PFSK-1 (cell line): ENCODE data around the gene TBPL1.

Experiments
- FOXP2 ChIP-seq: optimal IDR thresholded peaks from 2 replicates; pipeline ENCODE3; 2011; ENCODE audit warnings: borderline replicate concordance, control low read depth, inconsistent platforms; ENCODE audit not compliant: insufficient read depth; ENCODE audit errors: extremely low read length, extremely low read depth
- POLR2AphosphoS5 ChIP-seq: IDR thresholded peaks from 2 replicates; pipeline ENCODE4 v1.6.1; 2012; ENCODE audit warnings: low read depth, mild to moderate bottlenecking, control low read depth, low read length, moderate library complexity
- SIN3A ChIP-seq: IDR thresholded peaks from 2 replicates; pipeline ENCODE4 v1.6.1; 2012; ENCODE audit warnings: mild to moderate bottlenecking, low read length, moderate library complexity, borderline replicate concordance; ENCODE audit not compliant: insufficient read depth
- TAF1 ChIP-seq: IDR thresholded peaks from 2 replicates; pipeline ENCODE4 v1.6.1; 2012; ENCODE audit warnings: low read length, control low read depth, borderline replicate concordance; ENCODE audit not compliant: insufficient read depth
- TF ChIP-seq, protein P1 (sequence below), 2 experiments: IDR thresholded peaks; 2 replicates each; pipeline versions ENCODE4 v1.6.1 to v1.8.0; 2011 to 2012; ENCODE audit warnings: low read depth in 2 of 2, low read length in 2 of 2, control low read depth in 1 of 2, inconsistent platforms in 1 of 2, mild to moderate bottlenecking in 1 of 2, moderate library complexity in 1 of 2; ENCODE audit not compliant: insufficient read depth in 1 of 2

The TBPL1 gene

DNA sequence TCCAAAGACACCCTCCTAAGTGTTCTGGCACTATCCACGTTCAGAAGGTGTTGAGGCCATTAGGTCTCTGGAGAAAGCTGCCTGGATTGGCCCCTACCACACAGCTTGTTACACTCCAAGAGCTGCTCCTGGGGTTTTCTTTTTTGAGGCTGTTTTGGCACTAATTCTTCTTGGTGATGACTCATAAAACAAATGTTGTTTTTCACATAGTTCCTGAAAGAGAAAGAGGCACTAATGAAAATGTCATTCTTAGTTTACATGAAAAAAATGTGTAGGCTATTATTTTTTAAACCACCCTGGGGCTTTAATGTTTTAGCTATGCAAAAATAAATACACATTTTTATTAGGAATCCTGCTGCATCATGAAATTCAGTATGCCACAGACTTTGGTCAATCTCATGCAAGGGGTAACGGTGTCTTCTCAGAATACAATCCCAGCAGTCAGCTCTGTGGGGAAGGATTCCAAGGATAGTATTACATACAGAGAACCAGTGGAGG is 38.1 kb downstream of the TBPL1 start:
- TF ChIP-seq FOXP2 (no peak), TAF1 (no peak), SIN3A (no peak), POLR2AphosphoS5 (no peak)
- TF ChIP-seq, protein P1, sequence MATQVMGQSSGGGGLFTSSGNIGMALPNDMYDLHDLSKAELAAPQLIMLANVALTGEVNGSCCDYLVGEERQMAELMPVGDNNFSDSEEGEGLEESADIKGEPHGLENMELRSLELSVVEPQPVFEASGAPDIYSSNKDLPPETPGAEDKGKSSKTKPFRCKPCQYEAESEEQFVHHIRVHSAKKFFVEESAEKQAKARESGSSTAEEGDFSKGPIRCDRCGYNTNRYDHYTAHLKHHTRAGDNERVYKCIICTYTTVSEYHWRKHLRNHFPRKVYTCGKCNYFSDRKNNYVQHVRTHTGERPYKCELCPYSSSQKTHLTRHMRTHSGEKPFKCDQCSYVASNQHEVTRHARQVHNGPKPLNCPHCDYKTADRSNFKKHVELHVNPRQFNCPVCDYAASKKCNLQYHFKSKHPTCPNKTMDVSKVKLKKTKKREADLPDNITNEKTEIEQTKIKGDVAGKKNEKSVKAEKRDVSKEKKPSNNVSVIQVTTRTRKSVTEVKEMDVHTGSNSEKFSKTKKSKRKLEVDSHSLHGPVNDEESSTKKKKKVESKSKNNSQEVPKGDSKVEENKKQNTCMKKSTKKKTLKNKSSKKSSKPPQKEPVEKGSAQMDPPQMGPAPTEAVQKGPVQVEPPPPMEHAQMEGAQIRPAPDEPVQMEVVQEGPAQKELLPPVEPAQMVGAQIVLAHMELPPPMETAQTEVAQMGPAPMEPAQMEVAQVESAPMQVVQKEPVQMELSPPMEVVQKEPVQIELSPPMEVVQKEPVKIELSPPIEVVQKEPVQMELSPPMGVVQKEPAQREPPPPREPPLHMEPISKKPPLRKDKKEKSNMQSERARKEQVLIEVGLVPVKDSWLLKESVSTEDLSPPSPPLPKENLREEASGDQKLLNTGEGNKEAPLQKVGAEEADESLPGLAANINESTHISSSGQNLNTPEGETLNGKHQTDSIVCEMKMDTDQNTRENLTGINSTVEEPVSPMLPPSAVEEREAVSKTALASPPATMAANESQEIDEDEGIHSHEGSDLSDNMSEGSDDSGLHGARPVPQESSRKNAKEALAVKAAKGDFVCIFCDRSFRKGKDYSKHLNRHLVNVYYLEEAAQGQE (IDR thresholded peaks at IDR 0.05; ENCODE audit: insufficient read depth in 1 of 2, low read depth in 2 of 2, low read length in 2 of 2) = no peak

DNA sequence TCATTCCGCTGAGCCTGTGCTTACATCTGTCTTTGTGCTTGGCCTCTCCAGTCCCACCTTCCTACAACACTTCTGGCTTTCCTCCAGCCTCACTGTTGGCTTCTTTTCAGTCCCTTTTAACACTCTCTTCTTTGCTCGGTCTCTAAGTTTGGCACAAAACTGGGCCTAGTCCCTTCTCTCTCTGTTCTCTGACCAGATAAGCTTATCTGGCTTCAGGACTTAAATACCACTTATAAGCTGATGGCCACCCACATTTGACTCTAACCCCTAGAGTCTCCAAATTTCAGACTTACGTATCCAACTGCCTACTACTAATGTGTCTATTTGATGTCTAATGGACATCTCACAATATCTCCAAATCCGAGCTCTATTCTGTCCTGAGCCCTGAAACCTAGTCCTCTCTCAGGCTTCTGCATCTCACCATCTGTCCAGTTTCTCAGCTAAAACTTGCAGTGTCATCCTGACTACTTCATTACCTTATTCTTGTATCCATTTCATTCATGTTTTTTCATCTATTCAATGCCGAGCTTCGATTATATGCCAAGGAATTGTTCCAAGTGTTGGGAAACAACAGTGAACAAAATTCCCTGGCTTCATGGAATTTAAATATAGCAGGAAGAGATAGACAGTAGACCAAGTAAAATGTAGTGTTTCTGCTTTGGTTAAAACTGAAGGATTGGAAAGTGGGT is 40.1 kb downstream of the TBPL1 start:
- no peak for TF ChIP-seq TAF1
- TF ChIP-seq, protein P1 (IDR thresholded peaks at IDR 0.05; ENCODE audit: insufficient read depth in 1 of 2, low read depth in 2 of 2, low read length in 2 of 2) = no peak
- no peak for TF ChIP-seq SIN3A
- no peak for TF ChIP-seq POLR2AphosphoS5
- no peak for TF ChIP-seq FOXP2

DNA sequence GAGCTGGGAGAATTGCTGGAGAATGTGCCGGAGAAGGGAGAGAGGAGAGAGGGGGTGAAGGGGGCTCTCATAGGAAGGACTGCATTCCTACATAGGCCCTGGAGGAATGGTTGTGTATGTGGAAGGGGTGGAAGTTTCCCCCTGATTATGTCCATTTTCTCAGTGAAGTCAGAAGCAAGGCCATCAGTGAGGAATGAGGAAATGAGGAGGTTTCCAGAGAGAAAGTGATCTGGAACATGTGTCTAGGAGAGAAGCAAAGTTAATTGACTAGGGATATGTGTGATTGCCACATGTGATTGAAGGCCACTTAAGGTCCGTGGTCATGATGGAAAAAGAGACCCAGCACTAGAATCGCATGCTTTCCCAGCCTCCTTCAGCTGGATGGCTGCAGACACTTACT is 42.3 kb downstream of the TBPL1 start:
- TF ChIP-seq SIN3A = no peak

DNA sequence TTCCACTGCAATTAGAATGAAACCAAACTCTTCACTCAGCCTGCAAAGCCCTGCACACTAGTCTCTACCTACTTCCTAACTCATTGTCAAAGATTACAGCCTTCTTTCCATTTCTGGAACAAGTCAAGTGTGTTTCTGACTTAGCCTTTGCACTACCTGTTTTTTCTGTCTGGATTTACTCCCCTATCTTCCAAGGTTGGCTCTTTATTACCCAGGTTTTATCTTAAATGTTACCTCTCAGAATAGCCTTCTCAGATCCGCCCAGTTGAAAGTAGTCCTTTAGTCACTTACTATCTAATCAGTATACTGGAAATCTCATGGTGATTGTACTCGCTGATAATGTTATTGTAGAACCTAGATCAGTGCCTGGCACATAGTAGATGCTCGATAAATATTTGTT is 42.7 kb downstream of the TBPL1 start:
- TF ChIP-seq POLR2AphosphoS5 = no peak
- TF ChIP-seq, protein P1 (IDR thresholded peaks at IDR 0.05; ENCODE audit: insufficient read depth in 1 of 2, low read depth in 2 of 2, low read length in 2 of 2) = no peak
- no peak for TF ChIP-seq SIN3A
- TF ChIP-seq FOXP2 = no peak
- no peak for TF ChIP-seq TAF1

DNA sequence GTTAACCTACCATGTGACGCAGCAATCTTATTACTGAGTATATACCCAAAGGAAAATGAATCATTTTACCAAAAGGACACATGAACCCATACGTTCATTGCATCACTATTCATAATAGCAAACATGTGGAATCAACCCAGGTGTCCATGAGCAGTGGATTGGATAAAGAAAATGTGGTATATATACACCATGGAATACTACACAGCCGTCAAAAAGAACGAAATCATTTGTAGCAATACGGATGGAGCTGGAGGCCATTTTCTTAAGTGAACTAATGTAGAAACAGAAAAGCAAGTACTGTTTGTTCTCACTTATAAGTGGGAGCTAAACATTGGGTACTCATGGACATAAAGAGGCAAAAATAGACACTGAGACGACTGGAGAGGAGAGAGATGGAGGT is 44.2 kb downstream of the TBPL1 start:
- TF ChIP-seq FOXP2 (no peak), TAF1 (no peak), SIN3A (no peak), POLR2AphosphoS5 (no peak)
- TF ChIP-seq, protein P1 (IDR thresholded peaks at IDR 0.05; ENCODE audit: insufficient read depth in 1 of 2, low read depth in 2 of 2, low read length in 2 of 2) = no peak
